GM21529 (cell line): Measurements from ENCODE around the gene CCDC90B.
"Not testable (repeated sequence)": the region's sequence is repeated elsewhere in the genome, so short reads cannot be mapped to it uniquely, and the experiment has no call there.

Experiments
- ATAC-seq: cut with Tn5 transposase; IDR thresholded peaks from one replicate; pipeline ENCODE4 v1.9.1; 2021; ENCODE audit not compliant: unreplicated experiment

CCDC90B gene

DNA sequence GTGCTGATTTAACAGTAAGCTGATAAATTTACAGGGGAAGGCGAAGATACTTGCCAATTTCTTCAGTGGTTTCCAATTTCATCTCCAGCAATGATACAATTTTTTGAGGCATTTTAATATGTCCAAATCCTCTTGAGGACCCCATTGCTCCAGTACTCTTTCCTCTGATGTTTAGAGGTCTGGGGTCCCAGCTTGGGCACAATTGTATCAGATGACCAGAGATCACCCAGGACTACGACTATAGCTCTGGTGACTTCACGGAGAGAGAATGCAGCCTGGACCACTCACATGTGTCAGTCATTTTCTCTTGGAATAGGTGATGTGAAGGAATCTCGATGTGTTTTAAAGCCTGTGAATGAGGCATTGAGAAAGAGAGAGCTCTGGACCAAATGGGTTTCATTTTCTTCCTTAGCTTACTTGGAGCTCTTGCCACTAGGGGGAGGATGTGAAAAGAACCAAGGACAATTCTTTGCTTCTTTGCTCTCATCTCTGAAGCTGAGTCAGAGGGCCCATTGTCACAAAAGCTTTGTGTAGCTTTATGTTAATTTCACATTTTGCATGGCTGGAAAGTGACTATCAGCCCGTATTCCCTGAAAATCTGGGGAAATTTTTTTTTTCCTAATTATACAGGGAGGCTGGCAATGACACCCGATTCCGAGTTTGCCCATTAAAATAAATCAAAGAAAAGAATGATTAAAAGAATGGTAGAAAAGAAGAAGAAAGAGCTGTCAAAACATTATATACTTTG, 6.7 kb upstream of the CCDC90B start:
- ATAC-seq: peak; percentile 71

DNA sequence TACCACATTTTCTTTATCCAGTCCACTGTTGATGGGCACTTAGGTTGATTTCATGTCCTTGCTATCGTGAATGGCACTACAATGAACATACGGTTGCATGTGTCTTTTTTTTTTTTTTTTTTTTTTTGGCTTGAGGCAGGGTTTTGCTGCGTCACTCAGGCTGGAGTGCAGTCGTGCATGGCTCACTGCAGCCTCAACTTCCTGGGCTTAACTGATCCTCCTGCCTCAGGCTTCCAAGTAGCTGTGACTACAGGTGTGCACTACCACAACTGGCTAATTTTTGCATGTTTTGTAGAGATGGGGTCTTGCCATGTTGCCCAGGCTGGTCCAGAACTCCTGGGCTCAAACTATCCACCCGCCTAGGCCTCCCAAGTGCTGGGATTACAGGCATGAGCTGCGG, 1.5 kb upstream of the CCDC90B start:
- no peak for ATAC-seq

DNA sequence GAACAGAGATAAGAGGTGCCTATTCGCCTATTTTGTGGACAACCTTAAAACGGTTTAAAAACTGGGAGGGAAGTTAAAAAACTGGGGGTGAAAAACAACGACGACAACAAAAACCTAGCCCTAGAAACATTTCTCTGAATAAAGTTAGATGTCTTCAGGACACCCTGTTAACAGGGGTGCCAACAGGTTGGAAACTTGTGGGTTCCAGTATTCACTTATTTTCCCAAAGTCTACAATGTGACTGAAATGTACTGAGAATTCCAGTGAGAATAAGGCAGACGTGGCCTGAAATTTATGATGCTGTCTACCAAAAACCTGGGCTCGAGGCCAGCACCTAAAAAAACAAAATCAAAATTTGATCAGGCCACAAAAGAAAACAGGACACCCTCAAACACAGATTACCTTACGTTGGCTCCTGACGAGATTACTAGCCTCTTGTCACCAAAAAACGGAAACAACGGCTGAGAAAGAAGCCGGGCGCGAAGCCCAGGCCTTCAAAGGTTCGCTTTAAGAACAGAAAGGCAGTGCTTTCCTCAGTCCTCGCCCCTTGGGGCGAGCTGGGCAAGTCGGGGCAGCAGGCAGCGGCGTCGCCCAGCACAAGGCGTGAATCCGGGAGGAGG, 906 bp downstream of the CCDC90B start:
- peak; percentile 46 for ATAC-seq

DNA sequence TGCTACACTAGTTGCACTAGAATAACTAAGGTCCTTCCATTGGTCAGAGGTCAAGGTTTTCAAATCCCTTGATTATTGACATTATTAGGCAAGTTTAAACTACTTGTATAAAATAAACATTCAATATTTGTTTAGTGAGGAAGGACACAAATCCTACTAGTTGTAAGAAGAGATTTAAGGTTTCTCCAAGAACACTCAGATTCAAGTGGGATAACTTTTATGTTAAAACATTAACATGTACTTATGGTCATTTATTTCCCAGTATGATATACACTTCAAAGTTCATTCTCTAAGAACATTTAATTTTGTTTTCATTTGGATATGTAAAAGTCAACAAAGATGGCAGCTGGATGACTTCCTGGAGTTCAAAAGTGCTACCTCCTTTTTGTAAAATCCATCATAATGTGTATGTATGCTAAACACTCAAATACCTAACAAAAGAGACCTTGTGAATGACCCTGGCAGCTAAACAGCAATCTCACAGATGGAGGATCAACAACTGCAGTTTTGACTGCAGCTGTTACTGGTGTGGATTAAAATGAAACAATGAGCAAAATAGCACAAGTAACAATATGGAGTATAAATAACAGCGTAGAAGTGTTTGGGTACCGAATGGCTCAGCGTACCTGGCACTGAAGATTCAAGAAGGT, 1.5 kb downstream of the CCDC90B start:
- ATAC-seq: no peak

DNA sequence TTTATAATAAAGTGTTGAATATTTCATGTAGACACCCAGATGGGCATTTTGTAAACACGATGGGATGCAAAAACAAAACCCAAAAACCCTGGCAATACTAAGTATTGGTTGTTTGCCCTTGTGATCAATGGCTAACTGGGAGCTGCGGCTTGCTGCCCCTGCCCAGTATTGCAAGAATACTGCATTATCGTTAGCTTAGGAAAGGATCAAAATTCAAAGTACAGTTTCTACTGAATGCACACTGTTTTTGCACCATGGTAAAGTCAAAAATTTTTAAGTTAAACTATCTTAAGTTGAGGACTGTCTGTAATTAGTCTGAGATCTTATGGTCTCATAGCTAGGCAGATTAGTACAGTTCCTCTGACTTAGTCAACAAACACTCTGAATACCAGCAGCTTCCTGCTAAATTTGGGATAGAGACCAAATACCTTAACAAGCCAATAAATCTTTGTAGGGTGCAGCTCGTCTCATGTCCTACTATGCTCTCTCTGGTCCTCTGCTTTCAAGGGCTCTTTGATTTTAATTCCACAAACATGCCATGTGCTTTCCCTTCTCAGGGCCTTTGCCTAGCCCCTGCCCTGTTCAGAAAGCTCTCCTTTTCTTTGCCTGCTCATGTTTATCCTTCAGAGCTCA, 4.0 kb downstream of the CCDC90B start:
- no peak for ATAC-seq

DNA sequence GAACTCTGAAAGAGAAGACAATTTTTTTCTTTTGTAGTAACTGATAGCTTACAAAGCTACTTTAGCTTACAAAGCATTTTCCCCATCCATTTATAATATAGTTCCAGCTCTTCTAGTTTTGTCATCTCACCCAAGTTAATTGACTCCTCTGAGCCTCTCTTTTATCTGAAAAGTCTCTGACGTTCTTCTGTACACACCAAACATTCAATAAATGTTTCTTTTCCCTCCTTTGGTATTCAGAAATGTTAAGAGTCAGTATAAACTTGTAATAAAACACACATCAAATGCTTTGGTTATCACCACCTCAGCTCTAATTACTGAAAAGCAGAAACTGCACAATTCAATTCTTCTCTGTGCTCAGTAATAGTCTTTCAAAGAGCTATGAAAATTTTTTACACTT, 5.9 kb downstream of the CCDC90B start:
- no peak for ATAC-seq

DNA sequence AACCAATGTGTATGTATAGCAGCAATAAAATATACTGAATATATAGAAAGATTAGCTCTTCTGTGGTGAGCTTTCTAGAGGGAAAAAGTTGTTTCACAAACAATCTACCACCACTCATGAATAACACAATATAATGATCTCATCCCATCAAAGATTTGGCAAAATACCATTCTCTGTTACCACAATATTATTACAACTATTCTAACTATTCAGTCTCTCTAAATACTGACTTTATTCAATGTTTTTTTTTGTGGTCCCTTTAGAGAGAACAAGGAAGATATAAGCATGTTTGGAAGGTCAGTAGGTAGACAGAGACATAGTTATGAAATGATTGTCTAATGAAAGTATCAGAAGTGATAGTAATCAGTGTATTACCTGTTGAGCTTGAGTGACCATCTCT, 7.8 kb downstream of the CCDC90B start:
- no peak for ATAC-seq

DNA sequence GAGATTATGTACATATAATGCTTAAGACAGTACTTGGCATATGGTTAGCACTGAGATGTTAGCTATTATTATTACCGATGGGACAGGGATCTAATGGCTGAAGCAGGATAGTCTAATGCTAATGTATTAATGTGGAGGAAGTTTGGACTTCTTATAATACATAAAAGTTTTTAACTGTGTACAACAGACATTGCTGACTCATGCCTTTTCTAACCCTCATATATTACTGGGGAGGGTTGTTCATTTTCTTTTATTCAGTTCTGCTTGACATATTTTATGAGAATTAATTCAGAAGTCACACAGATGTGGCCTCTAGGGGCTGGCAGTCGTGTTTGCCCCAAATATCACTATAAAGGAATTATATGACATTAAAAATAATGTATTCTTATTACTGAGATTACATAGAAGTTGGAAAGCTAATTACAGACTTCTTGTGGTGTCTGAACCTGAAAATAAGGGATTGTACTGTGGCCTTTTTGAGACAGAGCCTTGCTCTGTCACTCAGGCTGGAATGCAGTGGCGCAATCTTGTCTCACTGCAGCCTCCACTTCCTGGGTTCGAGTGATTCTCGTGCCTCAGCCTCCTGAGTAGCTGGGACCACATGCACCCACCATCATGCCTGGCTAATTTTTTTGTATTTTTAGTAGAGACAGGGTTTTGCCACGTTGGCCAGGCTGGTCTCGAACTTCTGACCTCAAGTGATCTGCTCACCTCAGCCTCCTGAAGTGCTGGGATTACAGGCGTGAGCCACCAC, 10.1 kb downstream of the CCDC90B start:
- no peak for ATAC-seq

DNA sequence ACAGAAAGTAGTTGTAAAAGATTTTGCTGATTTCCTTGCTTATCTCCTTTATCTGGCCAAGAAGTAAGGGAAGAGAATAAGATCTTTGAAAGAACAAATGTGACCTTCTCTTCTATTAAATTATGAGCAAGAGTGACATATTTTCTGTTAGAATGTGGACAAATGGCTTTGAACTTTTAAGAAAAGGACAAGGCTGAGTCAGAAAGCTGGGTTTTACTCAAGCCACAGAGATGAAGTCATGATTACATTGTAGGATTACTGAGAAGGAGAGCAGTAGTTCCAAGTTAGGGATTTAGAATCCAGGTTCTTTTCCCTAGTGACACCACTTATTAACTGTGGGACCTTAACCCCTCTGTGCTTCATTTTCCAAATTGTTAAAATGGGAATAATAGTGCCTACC, 13.5 kb downstream of the CCDC90B start:
- ATAC-seq: no peak

DNA sequence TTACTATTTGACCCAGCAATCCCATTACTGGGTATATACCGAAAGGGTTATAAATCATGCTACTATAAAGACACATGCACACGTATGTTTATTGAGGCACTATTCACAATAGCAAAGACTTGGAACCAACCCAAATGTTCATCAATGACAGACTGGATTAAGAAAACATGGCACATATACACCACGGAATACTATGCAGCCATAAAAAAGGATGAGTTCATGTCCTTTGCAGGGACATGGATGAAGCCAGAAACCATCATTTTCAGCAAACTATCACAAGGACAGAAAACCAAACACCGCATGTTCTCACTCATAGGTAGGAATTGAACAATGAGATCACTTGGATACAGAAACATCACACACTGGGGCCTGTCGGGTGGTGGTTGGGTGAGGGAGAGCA, 14.4 kb downstream of the CCDC90B start:
- not testable (repeated sequence) for ATAC-seq

DNA sequence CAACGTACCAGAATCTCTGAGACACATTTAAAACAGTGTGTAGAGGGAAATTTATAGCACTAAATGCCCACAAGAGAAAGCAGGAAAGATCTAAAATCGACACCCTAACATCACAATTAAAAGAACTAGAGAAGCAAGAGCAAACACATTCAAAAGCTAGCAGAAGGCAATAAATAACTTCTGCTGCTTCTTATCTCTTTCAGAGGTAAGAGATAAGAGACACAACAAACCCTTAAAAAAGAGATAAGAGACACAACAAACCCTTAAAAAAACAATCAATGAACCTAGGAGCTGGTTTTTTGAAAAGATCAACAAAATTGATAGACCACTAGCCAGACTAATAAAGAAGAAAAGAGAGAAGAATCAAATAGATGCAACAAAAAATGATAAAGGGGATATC, 17.1 kb downstream of the CCDC90B start:
- not testable (repeated sequence) for ATAC-seq

DNA sequence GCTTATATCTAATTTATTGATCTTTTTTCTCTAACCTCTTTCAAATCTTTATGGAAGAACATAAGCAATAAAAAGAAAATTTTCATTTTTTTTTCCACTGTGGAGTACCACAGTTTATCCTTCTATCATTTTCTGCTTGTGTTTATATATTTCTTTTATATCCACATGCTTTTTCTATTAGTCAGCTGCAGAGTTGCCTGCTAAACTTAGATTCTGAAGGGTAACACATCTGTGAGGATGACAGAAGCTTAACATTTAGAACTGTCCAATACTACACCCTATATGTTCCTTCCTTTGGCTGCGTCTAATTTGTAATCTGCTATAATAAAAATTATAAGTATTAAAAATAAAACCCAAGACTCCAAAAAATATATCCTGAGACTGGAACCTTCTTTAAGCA, 20.8 kb downstream of the CCDC90B start:
- ATAC-seq: no peak

DNA sequence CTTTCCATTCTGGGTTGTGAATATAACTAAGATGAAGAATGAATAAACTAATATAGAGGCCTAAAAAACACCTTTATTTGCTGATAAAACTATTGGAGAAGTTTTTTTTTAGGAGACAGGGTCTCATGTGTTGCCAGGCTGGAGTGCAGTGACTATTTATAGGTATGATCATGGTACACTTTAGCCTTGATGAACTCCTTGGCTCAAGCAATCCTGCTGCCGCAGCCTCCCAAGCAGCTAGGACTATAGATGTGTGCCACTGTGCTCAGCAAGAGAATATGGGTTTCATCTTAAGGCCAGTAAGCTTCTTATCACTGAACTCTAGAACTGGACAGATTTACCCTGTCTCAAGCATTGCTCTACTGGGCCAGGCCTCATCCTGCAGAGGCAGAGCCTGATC, 26.6 kb downstream of the CCDC90B start:
- no peak for ATAC-seq

DNA sequence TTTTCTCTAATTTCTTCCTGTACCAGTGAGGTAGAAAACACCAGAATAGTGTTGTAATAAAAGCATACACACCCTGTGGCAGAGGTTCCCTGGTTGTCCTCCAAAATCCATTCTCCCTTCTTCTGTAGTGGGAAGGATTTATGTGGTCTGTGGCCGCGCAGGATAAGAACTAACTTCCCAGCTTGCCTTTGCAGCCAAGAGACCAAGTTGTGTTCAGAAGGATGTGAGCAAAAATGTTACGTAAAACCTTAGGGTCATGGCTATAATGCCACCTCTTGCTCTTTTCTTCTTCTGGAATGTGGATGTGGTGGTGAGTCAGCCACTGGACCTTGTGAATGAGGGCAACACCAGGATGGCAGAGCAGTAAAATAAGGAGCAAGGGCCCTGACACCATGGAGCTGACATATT, 28.4 kb downstream of the CCDC90B start:
- no peak for ATAC-seq

DNA sequence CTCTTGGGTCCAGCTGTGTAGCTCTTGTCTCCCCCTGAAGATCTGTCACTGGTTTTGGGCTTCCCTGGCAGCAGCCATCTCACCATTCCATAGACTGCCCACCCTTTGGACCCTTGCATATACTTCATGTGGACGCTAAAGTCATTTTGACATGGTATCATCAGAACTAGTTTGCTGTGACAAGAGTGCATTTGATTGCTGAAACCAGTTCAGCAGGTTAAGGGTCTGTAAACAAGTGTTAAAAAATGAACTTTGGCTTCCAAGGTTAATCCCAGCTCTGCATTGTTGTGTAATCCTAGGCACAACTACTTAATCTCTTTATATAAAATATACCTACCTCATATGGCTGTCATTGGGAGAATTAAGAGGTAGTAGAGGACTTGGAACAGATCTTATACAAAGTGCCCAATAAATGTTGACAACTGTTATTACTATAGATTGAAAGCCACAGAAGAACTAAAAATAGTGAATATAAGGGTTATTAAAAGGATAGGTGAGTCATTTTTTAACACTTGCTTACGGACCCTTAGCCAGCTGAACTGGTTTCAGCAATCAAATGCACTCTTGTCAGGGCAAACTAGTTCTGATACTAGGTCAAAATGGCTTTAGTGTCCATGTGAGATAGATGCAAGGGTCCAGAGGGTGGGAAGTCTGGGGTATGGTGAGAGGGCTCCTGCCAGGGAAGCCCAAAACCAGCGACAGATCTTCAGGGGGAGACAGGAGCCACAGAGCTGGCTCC, 29.4 kb downstream of the CCDC90B start:
- no peak for ATAC-seq

DNA sequence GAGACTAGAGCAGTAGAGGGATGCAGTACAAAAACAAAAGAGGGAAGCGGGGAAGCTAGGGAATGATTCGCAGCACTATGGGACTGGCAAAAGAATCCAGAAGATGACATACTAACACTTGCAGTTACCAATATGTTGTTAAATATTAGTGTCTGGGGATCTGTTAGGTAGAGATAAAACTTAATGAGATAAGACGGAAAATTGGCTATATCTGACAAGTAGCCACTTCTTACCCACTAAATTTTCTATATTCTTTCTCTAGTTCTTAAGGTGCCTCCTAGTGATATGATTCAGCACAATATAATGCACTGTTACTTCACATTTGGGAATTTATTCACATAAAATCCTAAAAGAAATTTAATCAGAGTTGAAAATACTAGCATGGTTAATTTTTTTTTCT, 30.8 kb downstream of the CCDC90B start:
- ATAC-seq: no peak

DNA sequence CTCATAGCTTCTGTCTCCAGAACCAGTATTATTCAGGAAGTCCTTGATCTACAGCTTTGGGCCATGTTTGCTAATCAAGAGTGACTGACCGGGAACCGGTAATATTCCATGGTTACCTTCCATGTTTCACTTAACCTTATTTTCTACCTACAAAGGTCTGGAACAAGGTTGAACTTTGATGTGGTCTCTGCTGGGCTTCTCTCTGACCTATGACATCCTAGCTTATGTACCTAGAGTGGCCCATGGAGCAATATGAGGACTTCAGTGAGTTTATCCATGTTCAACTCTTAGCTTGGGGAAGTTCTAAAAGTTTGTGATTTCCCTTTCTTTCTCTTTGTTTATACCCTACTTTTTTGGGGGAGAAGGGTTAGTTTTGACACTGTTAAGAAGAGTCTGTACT, 33.2 kb downstream of the CCDC90B start:
- ATAC-seq: no peak

DNA sequence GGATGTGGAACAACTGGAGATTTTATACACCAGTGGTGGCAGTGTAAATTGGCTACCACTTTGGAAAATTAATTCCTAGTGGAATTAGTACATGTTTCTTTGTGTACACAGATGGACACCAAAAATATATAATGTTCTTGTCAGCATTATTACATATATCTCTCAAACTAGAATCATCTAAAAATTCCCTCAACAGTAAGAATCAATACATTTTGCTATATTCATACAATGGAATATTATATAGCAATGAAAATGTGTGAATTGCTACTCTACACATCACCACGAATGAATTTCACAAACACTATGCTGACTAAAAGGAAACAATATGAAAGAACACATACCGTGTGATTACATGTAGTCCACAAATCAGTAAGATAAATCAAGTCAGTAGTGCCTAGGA, 33.9 kb downstream of the CCDC90B start:
- ATAC-seq: no peak

DNA sequence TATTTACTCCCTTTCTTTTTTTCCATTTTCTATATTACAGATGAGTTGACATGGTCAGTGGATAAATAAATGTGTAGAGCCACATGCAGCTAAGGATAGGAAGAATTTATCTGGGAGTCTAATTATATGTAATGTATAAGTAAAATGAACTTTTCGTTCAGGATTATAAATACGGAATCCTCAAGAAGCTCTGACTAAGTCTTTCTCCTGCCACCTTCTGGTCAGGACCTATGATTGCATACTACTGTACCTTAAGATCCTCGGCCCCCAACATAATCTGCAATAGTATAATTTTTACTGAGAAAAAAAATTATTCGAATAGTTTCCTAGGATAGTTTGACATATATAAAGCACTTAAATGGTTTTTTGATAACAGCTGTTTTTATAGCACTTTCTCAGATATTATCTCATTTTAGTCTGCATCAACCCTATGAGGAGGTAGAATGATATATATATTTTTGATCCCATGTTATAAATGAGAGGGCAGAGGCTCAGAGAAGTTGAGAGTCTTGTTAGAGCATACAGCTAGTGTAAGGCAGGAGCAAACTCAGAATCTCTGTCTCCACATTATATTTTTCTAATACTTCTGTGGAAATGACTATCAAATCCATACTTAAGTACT, 36.1 kb downstream of the CCDC90B start:
- ATAC-seq: peak; percentile 75

DNA sequence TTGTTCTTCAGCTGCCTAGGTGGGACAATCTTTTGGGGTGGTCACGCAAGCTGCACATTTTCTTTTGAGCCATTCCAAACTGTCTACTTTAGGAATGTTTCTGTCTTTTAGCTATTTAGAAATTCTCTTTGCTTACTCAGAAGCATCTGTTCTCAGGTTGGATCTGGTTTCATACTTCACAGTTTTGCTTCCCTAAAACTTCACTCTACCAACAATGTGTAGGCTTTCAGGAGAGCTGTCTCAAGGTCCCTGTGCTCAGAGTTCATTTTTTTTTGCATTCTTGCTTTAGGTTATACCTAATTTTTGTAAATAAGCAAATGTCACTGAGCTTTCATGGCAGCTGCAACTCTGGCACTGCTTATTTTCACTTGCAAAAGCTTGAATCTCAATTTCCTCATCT, 36.7 kb downstream of the CCDC90B start:
- ATAC-seq: no peak
